ENCODE measurements around the gene BLOC1S1.

BLOC1S1 gene

GRCh38 chr12:55718624-55719275, 2.9 kb downstream of the BLOC1S1 start:
- Histone ChIP-seq H4K8ac (ENCODE audit: low read depth, low read length) (no peak overlapping the region), H3K27me3 (ENCODE audit: control insufficient read depth in 3 of 3, insufficient read depth in 3 of 3, low read depth in 1 of 3, low read length in 3 of 3) (no peaks in the 10 kb centered on the region), H3K18ac (ENCODE audit: low read length) (peak overlapping the region; percentile 81), H2BK15ac (ENCODE audit: low read length) (no peak overlapping the region), H2BK12ac (ENCODE audit: low read length) (peak overlapping the region; percentile 76), H3K36me3 (replicated peaks in 1 of 2; ENCODE audit: control insufficient read depth in 2 of 2, insufficient read depth in 2 of 2, low read length in 2 of 2) (peaks cover 6 to 37% of the 10 kb centered on the region in 2 donors), H2AK5ac (ENCODE audit: low read depth, low read length) (peak overlapping the region; percentile 77), H3K14ac (ENCODE audit: low read length) (no peak overlapping the region), H4K91ac (ENCODE audit: low read depth, low read length, poor library complexity) (no peak overlapping the region), H3K9me3 (replicated peaks in 1 of 2; ENCODE audit: control insufficient read depth in 2 of 2, insufficient read depth in 1 of 2, low read depth in 1 of 2, low read length in 2 of 2) (no peaks in the 10 kb centered on the region), H3K4ac (ENCODE audit: low read length) (peak overlapping the region; percentile 69), H2BK5ac (ENCODE audit: low read length) (no peak overlapping the region), H3K79me1 (ENCODE audit: low read depth, low read length) (peaks cover 6% of the 10 kb centered on the region), H3K23ac (ENCODE audit: low read depth, low read length, poor library complexity) (no peak overlapping the region), H3K4me3 (ENCODE audit: low read length in 2 of 2) (no peak overlapping the region), H3K9ac (ENCODE audit: low read depth, low read length, poor library complexity) (no peak overlapping the region), H3K4me2 (ENCODE audit: insufficient read depth, low read length, poor library complexity, severe bottlenecking) (peak overlapping the region; percentile 47), H3K27ac (replicated peaks; ENCODE audit: low read length) (peak overlapping the region; percentile 93), H2BK120ac (ENCODE audit: low read depth, low read length) (peak overlapping the region; percentile 21), H2AFZ (ENCODE audit: low read length) (peak overlapping the region; percentile 25), H3K4me1 (ENCODE audit: control insufficient read depth in 2 of 2, insufficient read depth in 1 of 2, low read depth in 1 of 2, low read length in 2 of 2) (peaks cover 26 to 29% of the 10 kb centered on the region in 2 donors)
- no CpG with 5 or more reads among the region's 4 CpGs for WGBS, 2 donors (ENCODE audit: extremely low coverage in 2 of 2, insufficient read length in 2 of 2, insufficient replicate concordance in 1 of 2)
- no peak for DNase-seq (ENCODE audit: low spot score)

GRCh38 chr12:55719371-55719770, 3.5 kb downstream of the BLOC1S1 start:
- Histone ChIP-seq H3K4me1 (ENCODE audit: control insufficient read depth in 2 of 2, insufficient read depth in 1 of 2, low read depth in 1 of 2, low read length in 2 of 2) (peaks cover 26 to 29% of the 10 kb centered on the region in 2 donors), H3K18ac (ENCODE audit: low read length) (no peak overlapping the region), H3K27me3 (ENCODE audit: control insufficient read depth in 3 of 3, insufficient read depth in 3 of 3, low read depth in 1 of 3, low read length in 3 of 3) (no peaks in the 10 kb centered on the region), H3K23ac (ENCODE audit: low read depth, low read length, poor library complexity) (no peak overlapping the region), H4K8ac (ENCODE audit: low read depth, low read length) (no peak overlapping the region), H2BK15ac (ENCODE audit: low read length) (peak overlapping the region; percentile 18), H3K79me1 (ENCODE audit: low read depth, low read length) (peaks cover 10% of the 10 kb centered on the region), H3K4ac (ENCODE audit: low read length) (no peak overlapping the region), H3K9ac (ENCODE audit: low read depth, low read length, poor library complexity) (no peak overlapping the region), H2BK12ac (ENCODE audit: low read length) (no peak overlapping the region), H3K4me2 (ENCODE audit: insufficient read depth, low read length, poor library complexity, severe bottlenecking) (no peak overlapping the region), H2BK5ac (ENCODE audit: low read length) (no peak overlapping the region), H3K14ac (ENCODE audit: low read length) (no peak overlapping the region), H2AK5ac (ENCODE audit: low read depth, low read length) (peak overlapping the region; percentile 77), H2AFZ (ENCODE audit: low read length) (no peak overlapping the region), H3K27ac (replicated peaks; ENCODE audit: low read length) (no peak overlapping the region), H4K91ac (ENCODE audit: low read depth, low read length, poor library complexity) (no peak overlapping the region), H3K4me3 (ENCODE audit: low read length in 2 of 2) (no peak overlapping the region), H3K36me3 (replicated peaks in 1 of 2; ENCODE audit: control insufficient read depth in 2 of 2, insufficient read depth in 2 of 2, low read length in 2 of 2) (peaks cover 12 to 43% of the 10 kb centered on the region in 2 donors), H2BK120ac (ENCODE audit: low read depth, low read length) (peak overlapping the region; percentile 21), H3K9me3 (replicated peaks in 1 of 2; ENCODE audit: control insufficient read depth in 2 of 2, insufficient read depth in 1 of 2, low read depth in 1 of 2, low read length in 2 of 2) (no peaks in the 10 kb centered on the region)
- DNase-seq (ENCODE audit: low spot score): no peak
- no CpG with 5 or more reads among the region's 7 CpGs for WGBS, 2 donors (ENCODE audit: extremely low coverage in 2 of 2, insufficient read length in 2 of 2, insufficient replicate concordance in 1 of 2)

- no CpG with 5 or more reads among the region's 6 CpGs for WGBS, 2 donors (ENCODE audit: extremely low coverage in 2 of 2, insufficient read length in 2 of 2, insufficient replicate concordance in 1 of 2)
- no peak within 1 kb of the TSS for H3K27ac ChIP-seq (replicated peaks; ENCODE audit: low read length)
These were observed 4.3 kb downstream of the BLOC1S1 start, which contains the start of gene RDH5 for GRCh38 chr12:55720071-55720564. Gene RDH5 (plus strand): TSS chr12:55720393. CDS start chr12:55721185, 792 bp downstream.

GRCh38 chr12:55720894-55721444, 5.1 kb downstream of the BLOC1S1 start:
- Histone ChIP-seq H2AFZ (ENCODE audit: low read length) (no peak overlapping the region), H3K9ac (ENCODE audit: low read depth, low read length, poor library complexity) (no peak overlapping the region), H3K27ac (replicated peaks; ENCODE audit: low read length) (no peak overlapping the region), H3K4ac (ENCODE audit: low read length) (no peak overlapping the region), H3K79me1 (ENCODE audit: low read depth, low read length) (peaks cover 10% of the 10 kb centered on the region), H3K4me1 (ENCODE audit: control insufficient read depth in 2 of 2, insufficient read depth in 1 of 2, low read depth in 1 of 2, low read length in 2 of 2) (peaks cover 26 to 29% of the 10 kb centered on the region in 2 donors), H3K4me2 (ENCODE audit: insufficient read depth, low read length, poor library complexity, severe bottlenecking) (no peak overlapping the region), H3K9me3 (replicated peaks in 1 of 2; ENCODE audit: control insufficient read depth in 2 of 2, insufficient read depth in 1 of 2, low read depth in 1 of 2, low read length in 2 of 2) (peaks cover 0 to 1% of the 10 kb centered on the region in 2 donors), H3K18ac (ENCODE audit: low read length) (no peak overlapping the region), H2BK120ac (ENCODE audit: low read depth, low read length) (no peak overlapping the region), H2BK5ac (ENCODE audit: low read length) (no peak overlapping the region), H4K91ac (ENCODE audit: low read depth, low read length, poor library complexity) (no peak overlapping the region), H2AK5ac (ENCODE audit: low read depth, low read length) (no peak overlapping the region), H3K23ac (ENCODE audit: low read depth, low read length, poor library complexity) (no peak overlapping the region), H3K36me3 (replicated peaks in 1 of 2; ENCODE audit: control insufficient read depth in 2 of 2, insufficient read depth in 2 of 2, low read length in 2 of 2) (peaks cover 25 to 59% of the 10 kb centered on the region in 2 donors), H3K14ac (ENCODE audit: low read length) (no peak overlapping the region), H3K27me3 (ENCODE audit: control insufficient read depth in 3 of 3, insufficient read depth in 3 of 3, low read depth in 1 of 3, low read length in 3 of 3) (no peaks in the 10 kb centered on the region), H4K8ac (ENCODE audit: low read depth, low read length) (no peak overlapping the region), H2BK15ac (ENCODE audit: low read length) (no peak overlapping the region), H2BK12ac (ENCODE audit: low read length) (no peak overlapping the region), H3K4me3 (ENCODE audit: low read length in 2 of 2) (no peak overlapping the region)
- no peak for DNase-seq (ENCODE audit: low spot score)
- no CpG with 5 or more reads among the region's 9 CpGs for WGBS, 2 donors (ENCODE audit: extremely low coverage in 2 of 2, insufficient read length in 2 of 2, insufficient replicate concordance in 1 of 2)

More at GRCh38 chr12:55720071-55720564, 4.3 kb downstream of the BLOC1S1 start, which contains the start of gene RDH5:
- no peak within 1 kb of the TSS for H2AFZ ChIP-seq (ENCODE audit: low read length)
- H2AK5ac ChIP-seq (ENCODE audit: low read depth, low read length): peak within 1 kb of the TSS; percentile 77
- H3K4me2 ChIP-seq (ENCODE audit: insufficient read depth, low read length, poor library complexity, severe bottlenecking): no peak within 1 kb of the TSS
- H3K9me3 ChIP-seq (replicated peaks in 1 of 2; ENCODE audit: control insufficient read depth in 2 of 2, insufficient read depth in 1 of 2, low read depth in 1 of 2, low read length in 2 of 2): no peaks in the 10 kb centered on the region
- H3K9ac ChIP-seq (ENCODE audit: low read depth, low read length, poor library complexity): no peak within 1 kb of the TSS
- H2BK12ac ChIP-seq (ENCODE audit: low read length): no peak within 1 kb of the TSS
- H4K8ac ChIP-seq (ENCODE audit: low read depth, low read length): no peak within 1 kb of the TSS
- peaks cover 10% of the 10 kb centered on the region for H3K79me1 ChIP-seq (ENCODE audit: low read depth, low read length)
- H3K23ac ChIP-seq (ENCODE audit: low read depth, low read length, poor library complexity): no peak within 1 kb of the TSS
- H4K91ac ChIP-seq (ENCODE audit: low read depth, low read length, poor library complexity): no peak within 1 kb of the TSS
- no peak within 1 kb of the TSS for H3K18ac ChIP-seq (ENCODE audit: low read length)
- peaks cover 17 to 51% of the 10 kb centered on the region in 2 donors for H3K36me3 ChIP-seq (replicated peaks in 1 of 2; ENCODE audit: control insufficient read depth in 2 of 2, insufficient read depth in 2 of 2, low read length in 2 of 2)
- H3K14ac ChIP-seq (ENCODE audit: low read length): no peak within 1 kb of the TSS
- peaks cover 26 to 29% of the 10 kb centered on the region in 2 donors for H3K4me1 ChIP-seq (ENCODE audit: control insufficient read depth in 2 of 2, insufficient read depth in 1 of 2, low read depth in 1 of 2, low read length in 2 of 2)
- no peak for DNase-seq (ENCODE audit: low spot score)
- no peaks in the 10 kb centered on the region for H3K27me3 ChIP-seq (ENCODE audit: control insufficient read depth in 3 of 3, insufficient read depth in 3 of 3, low read depth in 1 of 3, low read length in 3 of 3)
- H2BK5ac ChIP-seq (ENCODE audit: low read length): no peak within 1 kb of the TSS
- no peak within 1 kb of the TSS for H3K4ac ChIP-seq (ENCODE audit: low read length)
- H2BK120ac ChIP-seq (ENCODE audit: low read depth, low read length): peak within 1 kb of the TSS; percentile 21
- no peak within 1 kb of the TSS for H3K4me3 ChIP-seq (ENCODE audit: low read length in 2 of 2)
- peak within 1 kb of the TSS; percentile 18 for H2BK15ac ChIP-seq (ENCODE audit: low read length)
